ENCODE measurements around the gene IL22RA1. TPM values are rescaled to one million over a fixed set of nuclear protein-coding genes. Genes with fewer than 3 reads are reported as not detected.
A peak's percentile ranks its signal among the peaks of the same experiment; 100 is the strongest.

Gene IL22RA1
- total RNA-seq, 4 donors from 2014 or later, result 16.6 to 36.4 (median 27.8) TPM

GRCh38 chr1:24114753-24115152 is 28.2 kb downstream of the IL22RA1 start:
- 92% methylated on average over 6 of the region's 6 CpGs for WGBS
- peaks cover 52% of the 10 kb centered on the region for H3K4me1 ChIP-seq
- H3K27ac ChIP-seq, result no peak overlapping the region
- no peaks in the 10 kb centered on the region for H3K36me3 ChIP-seq
- DNase-seq (ENCODE audit: low spot score in 2 of 2), result no peak
- H3K9me3 ChIP-seq, result no peaks in the 10 kb centered on the region
- H3K27me3 ChIP-seq, result no peaks in the 10 kb centered on the region
- no peak for TF ChIP-seq POLR2AphosphoS5 (IDR thresholded peaks at IDR 0.05)
- no peak for TF ChIP-seq POLR2A (IDR thresholded peaks at IDR 0.05)
- no peak for TF ChIP-seq CTCF (IDR thresholded peaks at IDR 0.05)
- no peak for TF ChIP-seq EP300 (IDR thresholded peaks at IDR 0.05)
- H3K4me3 ChIP-seq, result no peak overlapping the region

- Histone ChIP-seq H3K27ac (no peak overlapping the region), H3K4me3 (no peak overlapping the region), H3K27me3 (no peaks in the 10 kb centered on the region), H3K9me3 (no peaks in the 10 kb centered on the region), H3K36me3 (no peaks in the 10 kb centered on the region), H3K4me1 (peaks cover 43% of the 10 kb centered on the region)
- no peak for DNase-seq (ENCODE audit: low spot score in 2 of 2)
- no peak for TF ChIP-seq EP300 (IDR thresholded peaks at IDR 0.05)
- TF ChIP-seq POLR2AphosphoS5 (IDR thresholded peaks at IDR 0.05), result no peak
- no peak for TF ChIP-seq CTCF (IDR thresholded peaks at IDR 0.05)
- no peak for TF ChIP-seq POLR2A (IDR thresholded peaks at IDR 0.05)
- 73% methylated on average over 6 of the region's 6 CpGs for WGBS
Measured at GRCh38 chr1:24113641-24114033, 29.3 kb downstream of the IL22RA1 start.

- peak within 1 kb of the TSS; percentile 70 for H3K27ac ChIP-seq
- H3K27me3 ChIP-seq, result no peaks in the 10 kb centered on the region
- H3K9me3 ChIP-seq, result no peaks in the 10 kb centered on the region
- H3K4me1 ChIP-seq, result peaks cover 40% of the 10 kb centered on the region
- peak within 1 kb of the TSS; percentile 27 for H3K4me3 ChIP-seq
- no peak for DNase-seq (ENCODE audit: low spot score in 2 of 2)
- no peak for TF ChIP-seq POLR2AphosphoS5 (IDR thresholded peaks at IDR 0.05)
- no peak for TF ChIP-seq EP300 (IDR thresholded peaks at IDR 0.05)
- TF ChIP-seq CTCF (IDR thresholded peaks at IDR 0.05), result peak in 1 of 2 donors; percentile 44
- TF ChIP-seq POLR2A (IDR thresholded peaks at IDR 0.05), result no peak
- 25% methylated on average over 23 of the region's 27 CpGs for WGBS
- H3K36me3 ChIP-seq, result no peaks in the 10 kb centered on the region
Measured at GRCh38 chr1:24111996-24112779, 30.8 kb downstream of the IL22RA1 start, which contains the start of gene MYOM3. Gene MYOM3 (minus strand): TSS chr1:24112135. CDS start chr1:24108636, 3,499 bp downstream.

- Histone ChIP-seq H3K27ac (peak overlapping the region; percentile 70), H3K9me3 (no peaks in the 10 kb centered on the region), H3K27me3 (no peaks in the 10 kb centered on the region), H3K36me3 (no peaks in the 10 kb centered on the region), H3K4me1 (peaks cover 40% of the 10 kb centered on the region), H3K4me3 (no peak overlapping the region)
- DNase-seq (ENCODE audit: low spot score in 2 of 2), result no peak
- TF ChIP-seq POLR2AphosphoS5 (IDR thresholded peaks at IDR 0.05) (no peak), EP300 (IDR thresholded peaks at IDR 0.05) (no peak), CTCF (IDR thresholded peaks at IDR 0.05) (no peak), POLR2A (IDR thresholded peaks at IDR 0.05) (no peak)
- 20% methylated on average over 11 of the region's 20 CpGs for WGBS
Measured at GRCh38 chr1:24111262-24111995, 31.5 kb downstream of the IL22RA1 start.
